KOPT-K1 (cell line): ENCODE results near the gene RIPOR2.

Source experiments
- H3K27ac ChIP-seq: fragments of 200-600 bp; sonication (generic); 2 replicates; pipeline ENCODE4 v1.5.1; 2016; ENCODE audit warnings: antibody characterized with exemption, mild to moderate bottlenecking, low read depth, low read length; ENCODE audit not compliant: poor library complexity, severe bottlenecking
- H3K36me3 ChIP-seq: fragments of 200-600 bp; sonication (generic); 2 replicates; pipeline ENCODE4 v1.5.1; 2017; ENCODE audit warnings: antibody characterized with exemption, mild to moderate bottlenecking, low read length, moderate library complexity; ENCODE audit not compliant: insufficient read depth
- H3K9me3 ChIP-seq: fragments of 200-600 bp; sonication (generic); 2 replicates; pipeline ENCODE4 v1.5.1; 2017; ENCODE audit warnings: antibody characterized with exemption, low read length, mild to moderate bottlenecking; ENCODE audit not compliant: insufficient read depth, poor library complexity, severe bottlenecking

RIPOR2 gene

GRCh38 chr6:24829657-24830056 lies 106.1 kb downstream of the RIPOR2 start:
- peaks cover 58% of the 10 kb centered on the region for H3K36me3 ChIP-seq
- H3K9me3 ChIP-seq, result peaks cover 6% of the 10 kb centered on the region
- H3K27ac ChIP-seq, result no peak overlapping the region

GRCh38 chr6:24827970-24828369 lies 107.8 kb downstream of the RIPOR2 start:
- Histone ChIP-seq H3K27ac (no peak overlapping the region), H3K9me3 (no peaks in the 10 kb centered on the region), H3K36me3 (peaks cover 59% of the 10 kb centered on the region)

- H3K36me3 ChIP-seq, result peaks cover 60% of the 10 kb centered on the region
- no peaks in the 10 kb centered on the region for H3K9me3 ChIP-seq
- H3K27ac ChIP-seq, result no peak overlapping the region
These were observed 108.6 kb downstream of the RIPOR2 start for GRCh38 chr6:24827162-24827561.

- Histone ChIP-seq H3K27ac (no peak overlapping the region), H3K36me3 (peaks cover 59% of the 10 kb centered on the region), H3K9me3 (no peaks in the 10 kb centered on the region)
These were observed 110.6 kb downstream of the RIPOR2 start for GRCh38 chr6:24825130-24825630.

GRCh38 chr6:24824142-24824938 lies 111.4 kb downstream of the RIPOR2 start:
- Histone ChIP-seq H3K27ac (no peak overlapping the region), H3K36me3 (peaks cover 53% of the 10 kb centered on the region), H3K9me3 (no peaks in the 10 kb centered on the region)

GRCh38 chr6:24823185-24823584 lies 112.6 kb downstream of the RIPOR2 start:
- H3K27ac ChIP-seq, result no peak overlapping the region
- H3K9me3 ChIP-seq, result no peaks in the 10 kb centered on the region
- peaks cover 56% of the 10 kb centered on the region for H3K36me3 ChIP-seq

- H3K9me3 ChIP-seq, result no peaks in the 10 kb centered on the region
- peaks cover 54% of the 10 kb centered on the region for H3K36me3 ChIP-seq
- no peak overlapping the region for H3K27ac ChIP-seq
These were observed 113.1 kb downstream of the RIPOR2 start for GRCh38 chr6:24822696-24823095.

GRCh38 chr6:24821860-24822444 lies 113.8 kb downstream of the RIPOR2 start:
- peaks cover 47% of the 10 kb centered on the region for H3K36me3 ChIP-seq
- no peaks in the 10 kb centered on the region for H3K9me3 ChIP-seq
- no peak overlapping the region for H3K27ac ChIP-seq

GRCh38 chr6:24818346-24818745 lies 117.4 kb downstream of the RIPOR2 start:
- Histone ChIP-seq H3K27ac (no peak overlapping the region), H3K9me3 (no peaks in the 10 kb centered on the region), H3K36me3 (peaks cover 28% of the 10 kb centered on the region)

GRCh38 chr6:24809728-24810127 lies 126.0 kb downstream of the RIPOR2 start:
- Histone ChIP-seq H3K36me3 (peaks cover 55% of the 10 kb centered on the region), H3K27ac (no peak overlapping the region), H3K9me3 (no peaks in the 10 kb centered on the region)

- H3K27ac ChIP-seq, result no peak overlapping the region
- H3K9me3 ChIP-seq, result no peaks in the 10 kb centered on the region
- H3K36me3 ChIP-seq, result peaks cover 59% of the 10 kb centered on the region
These were observed 128.2 kb downstream of the RIPOR2 start for GRCh38 chr6:24807584-24807983.

GRCh38 chr6:24802271-24803059 lies 133.3 kb downstream of the RIPOR2 start:
- Histone ChIP-seq H3K9me3 (no peaks in the 10 kb centered on the region), H3K36me3 (peaks cover 29% of the 10 kb centered on the region), H3K27ac (no peak overlapping the region)

- peaks cover 4% of the 10 kb centered on the region; the same call in 1 of the 2 replicates for H3K36me3 ChIP-seq
- H3K9me3 ChIP-seq, result no peaks in the 10 kb centered on the region
- no peak overlapping the region for H3K27ac ChIP-seq
These were observed 136.2 kb downstream of the RIPOR2 start for GRCh38 chr6:24799541-24799915.

- H3K9me3 ChIP-seq, result no peaks in the 10 kb centered on the region
- no peak within 1 kb of the TSS for H3K27ac ChIP-seq
These were observed 136.8 kb downstream of the RIPOR2 start, which contains the start of gene ARMH2 for GRCh38 chr6:24798740-24799540. ARMH2 (minus strand) TSS chr6:24798917; CDS start chr6:24798857, 60 bp downstream.

More at GRCh38 chr6:24798740-24799540, 136.8 kb downstream of the RIPOR2 start, which contains the start of gene ARMH2:
- peaks cover 4% of the 10 kb centered on the region; the same call in 1 of the 2 replicates for H3K36me3 ChIP-seq
